A549 treated with AZD2906 at 1 μM for 4 hours (cell line): ENCODE data around the gene TNFRSF12A. TPM values are rescaled to one million over a fixed set of nuclear protein-coding genes. Genes with fewer than 3 reads are reported as not detected.

ENCODE experiments used
- total RNA-seq: library from RNA; stranded (reverse); fragments of 200-300 nt; extraction: Qiagen RNA extraction; gene quantifications from 5 replicates; pipeline ENCODE4 v1.2.3, GENCODE V29; 2022

TNFRSF12A gene, protein sequence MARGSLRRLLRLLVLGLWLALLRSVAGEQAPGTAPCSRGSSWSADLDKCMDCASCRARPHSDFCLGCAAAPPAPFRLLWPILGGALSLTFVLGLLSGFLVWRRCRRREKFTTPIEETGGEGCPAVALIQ
- 400 to 615 TPM (median 501 TPM) in 5 replicates for total RNA-seq

DNA sequence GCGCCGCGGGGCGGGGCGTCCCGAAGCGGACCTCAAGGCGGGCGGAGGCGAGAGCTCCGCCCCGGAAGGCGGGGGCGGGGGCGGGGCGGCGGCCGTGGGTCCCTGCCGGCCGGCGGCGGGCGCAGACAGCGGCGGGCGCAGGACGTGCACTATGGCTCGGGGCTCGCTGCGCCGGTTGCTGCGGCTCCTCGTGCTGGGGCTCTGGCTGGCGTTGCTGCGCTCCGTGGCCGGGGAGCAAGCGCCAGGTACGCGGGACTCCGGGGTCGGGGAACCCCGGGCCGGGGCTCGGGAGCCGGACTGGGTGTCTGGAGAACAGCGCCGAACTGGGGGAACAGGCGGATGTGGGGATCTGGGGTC lies at the start of gene TNFRSF12A:
Gene TNFRSF12A, plus strand, starts transcription at position 122 of the 357 bp plus-strand sequence. Its CDS starts 30 bp downstream, at position 152.

DNA sequence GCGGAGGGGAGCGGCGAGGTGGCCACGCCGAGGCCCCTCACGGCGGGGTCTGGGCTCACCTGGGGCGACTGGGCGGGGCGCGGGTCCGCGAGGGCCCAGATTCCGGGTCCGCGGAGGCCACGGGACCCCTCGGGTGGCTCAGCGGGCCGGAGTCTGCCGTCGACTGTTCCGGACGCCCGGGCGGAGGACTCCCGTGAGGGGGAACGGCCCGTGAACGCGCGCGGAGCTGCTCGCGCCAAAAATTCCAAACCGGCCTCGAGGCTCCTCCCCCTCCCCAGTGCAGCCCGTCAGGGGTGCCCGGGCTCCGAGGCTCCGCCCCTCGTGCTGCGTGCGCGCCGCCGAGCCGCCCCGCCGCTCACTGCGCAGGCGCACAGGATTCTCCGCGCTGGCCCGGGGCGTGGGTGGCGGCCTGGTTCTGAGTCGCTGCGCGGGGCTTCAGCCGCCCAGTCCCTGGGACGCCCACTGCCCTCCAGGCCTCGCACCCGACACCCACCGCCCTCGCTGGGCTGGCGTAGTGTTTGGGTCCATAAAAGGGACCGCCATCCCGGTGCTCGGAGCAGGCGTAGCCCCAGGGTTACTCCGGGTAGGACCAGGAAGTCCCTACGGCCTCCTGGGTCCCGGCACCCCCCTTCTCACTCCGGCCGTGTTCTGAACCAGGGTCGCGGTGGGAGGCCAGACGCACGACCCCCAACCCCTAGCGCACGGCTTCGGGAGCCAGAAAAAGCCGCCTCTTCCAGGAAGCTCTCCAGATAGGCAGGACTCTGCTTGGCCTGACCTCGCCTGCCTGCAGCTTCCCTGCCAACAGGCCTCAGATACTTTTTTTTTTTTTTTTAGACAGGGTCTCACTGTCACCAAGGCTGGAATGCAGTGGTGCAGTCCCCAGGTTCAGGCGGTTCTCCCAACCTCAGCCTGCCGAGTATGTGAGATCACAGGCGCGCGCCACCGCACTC lies 39.7 kb upstream of the TNFRSF12A start, which contains the start of gene PKMYT1:
Gene PKMYT1, minus strand, starts transcription at position 220 of the 950 bp plus-strand sequence. CDS start 789 bp downstream, outside the sequence.

DNA sequence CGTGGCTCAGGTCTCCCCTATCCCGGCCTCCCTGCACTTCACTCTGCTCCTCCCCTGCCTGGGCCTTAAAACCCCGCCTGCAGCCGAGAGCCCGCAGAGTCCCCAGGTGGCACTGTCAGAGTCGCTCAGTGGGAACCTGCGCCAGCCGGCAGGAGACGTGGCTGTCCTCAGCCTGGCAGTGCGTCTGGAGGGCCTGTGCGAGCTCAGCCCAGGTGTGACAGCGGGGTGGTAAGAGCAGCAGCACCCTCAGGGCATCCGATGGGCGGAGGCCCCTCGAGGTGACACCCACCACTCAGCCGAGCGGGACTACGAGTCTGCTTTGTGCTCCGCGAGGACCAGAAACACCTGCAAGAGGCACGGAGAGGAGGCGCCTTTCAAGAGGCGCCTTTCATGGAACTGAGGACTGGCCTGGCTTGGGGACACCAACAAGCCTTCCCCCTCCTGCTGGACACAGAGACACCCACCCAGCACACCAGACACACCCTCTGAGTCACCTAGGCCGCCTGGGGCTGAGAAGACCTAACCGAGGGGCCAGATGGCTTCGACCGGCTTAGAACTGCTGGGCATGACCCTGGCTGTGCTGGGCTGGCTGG lies 7.2 kb upstream of the TNFRSF12A start, which contains the start of gene CLDN9:
Gene CLDN9, plus strand, starts transcription at position 96 of the 593 bp plus-strand sequence. Its CDS starts 440 bp downstream, at position 536.

DNA sequence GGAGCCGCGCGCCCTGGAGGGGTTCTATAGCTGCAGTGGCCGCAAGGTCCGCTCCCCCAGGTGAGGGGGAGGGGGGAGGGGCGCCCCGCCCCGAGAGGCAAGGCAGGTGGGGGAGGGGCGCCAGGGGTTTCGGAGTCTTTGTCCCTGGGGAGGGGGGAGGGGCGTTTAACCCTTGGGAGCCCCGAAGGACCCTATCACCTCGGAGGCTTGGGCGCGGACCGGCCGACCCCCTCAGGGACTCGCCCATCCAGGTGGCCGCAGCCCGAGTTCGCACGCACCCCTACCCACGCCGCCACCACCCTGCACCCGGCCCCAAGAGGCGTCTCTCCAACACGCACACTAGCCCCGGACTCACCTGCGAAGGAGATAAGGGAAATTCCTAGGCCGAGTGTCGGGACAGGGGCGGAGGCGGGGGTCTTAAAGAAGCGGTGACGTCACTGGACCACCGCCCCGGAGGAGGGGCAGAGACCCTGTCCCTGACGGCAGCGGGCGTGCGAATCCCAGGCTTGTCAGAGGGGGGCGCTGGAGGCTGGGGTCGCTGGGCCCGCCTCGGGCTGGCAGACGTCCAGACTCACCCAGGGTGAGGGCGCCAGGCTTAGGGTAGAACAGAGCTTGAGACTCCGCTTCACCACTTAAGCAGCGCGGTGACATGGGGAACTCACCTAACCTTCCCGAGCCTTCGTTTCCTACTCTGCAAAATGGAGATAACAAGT lies 2.2 kb upstream of the TNFRSF12A start, which contains the start of gene CLDN6:
Gene CLDN6, minus strand, starts transcription at position 390 of the 713 bp plus-strand sequence. CDS start 2,162 bp downstream, outside the sequence.

DNA sequence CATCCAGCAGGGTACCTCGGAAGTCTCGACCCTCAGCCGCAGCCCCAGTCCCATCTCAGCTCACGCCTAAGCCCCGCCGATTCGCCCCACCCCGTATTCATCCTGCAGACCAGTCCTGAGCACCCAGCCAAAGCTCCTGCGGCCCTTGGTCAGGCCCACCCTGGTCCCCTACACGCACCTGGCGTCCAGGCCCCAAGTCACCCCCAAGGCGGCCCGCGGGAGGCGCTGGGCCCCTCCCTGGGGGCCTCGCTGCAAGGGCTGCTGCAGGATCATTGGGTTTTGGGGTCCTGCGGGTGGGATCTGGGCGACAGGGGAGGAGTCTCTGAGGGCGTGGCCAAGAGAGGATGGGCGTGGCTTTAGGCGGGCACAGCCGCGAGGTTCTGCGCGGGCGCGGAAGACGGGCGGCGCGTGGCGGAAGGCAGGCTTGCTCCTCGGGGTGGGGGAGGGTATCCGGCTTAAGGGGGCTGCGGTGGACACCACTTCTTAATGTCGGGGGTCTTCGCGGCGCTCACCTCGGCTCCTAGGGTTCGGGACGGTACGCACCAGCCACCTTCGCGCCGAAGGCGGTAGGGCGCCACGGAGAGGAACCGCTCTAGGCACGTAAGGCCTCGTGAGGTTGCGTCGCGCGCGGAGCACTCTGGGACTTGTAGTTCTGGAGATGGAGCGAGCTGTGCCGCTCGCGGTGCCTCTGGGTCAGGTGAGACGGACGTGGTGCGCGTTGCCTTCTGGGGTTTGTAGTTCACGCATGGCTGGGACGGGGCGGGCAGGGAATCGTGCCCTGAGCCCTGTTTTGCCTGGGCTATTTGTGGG lies 3.7 kb downstream of the TNFRSF12A start, which contains the start of the genes HCFC1R1 and THOC6:
Gene HCFC1R1, minus strand, starts transcription at position 274 of the 810 bp plus-strand sequence. Its CDS starts 1 bp downstream, at position 273.
Gene THOC6, plus strand, starts transcription at position 367 of the 810 bp plus-strand sequence. Its CDS starts 292 bp downstream, at position 659.

DNA sequence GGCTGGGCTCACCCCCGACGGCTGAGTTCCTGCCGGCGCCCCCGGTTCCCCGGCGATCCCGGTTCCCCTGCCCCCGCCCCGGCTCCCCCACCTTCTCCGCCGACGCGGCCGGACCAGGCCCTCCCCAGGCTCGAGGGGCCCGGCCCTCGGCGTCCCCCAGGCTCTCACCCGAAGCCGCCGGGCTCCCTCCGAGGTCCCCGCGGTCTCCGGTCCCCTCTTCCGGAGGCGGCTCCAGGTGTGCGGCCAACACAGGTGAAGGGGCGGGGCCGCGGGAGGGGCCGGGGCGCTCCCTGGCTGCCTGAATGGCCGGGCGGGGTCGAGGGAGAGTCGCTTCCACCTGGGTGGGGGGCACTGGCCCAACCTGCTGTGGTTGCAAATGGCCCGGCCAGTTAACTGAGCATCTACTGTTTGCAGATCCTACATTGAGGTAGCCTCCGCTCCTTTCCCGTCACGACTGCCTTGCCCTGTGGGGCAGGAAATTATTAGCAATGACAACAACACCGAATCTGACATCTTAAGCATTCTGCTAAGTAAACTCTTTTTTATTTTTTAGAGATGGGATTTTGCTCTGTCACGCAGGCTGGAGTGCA lies 16.7 kb downstream of the TNFRSF12A start, which contains the start of gene BICDL2:
Gene BICDL2, minus strand, starts transcription at position 219 of the 590 bp plus-strand sequence. CDS start 1,448 bp downstream, outside the sequence.

DNA sequence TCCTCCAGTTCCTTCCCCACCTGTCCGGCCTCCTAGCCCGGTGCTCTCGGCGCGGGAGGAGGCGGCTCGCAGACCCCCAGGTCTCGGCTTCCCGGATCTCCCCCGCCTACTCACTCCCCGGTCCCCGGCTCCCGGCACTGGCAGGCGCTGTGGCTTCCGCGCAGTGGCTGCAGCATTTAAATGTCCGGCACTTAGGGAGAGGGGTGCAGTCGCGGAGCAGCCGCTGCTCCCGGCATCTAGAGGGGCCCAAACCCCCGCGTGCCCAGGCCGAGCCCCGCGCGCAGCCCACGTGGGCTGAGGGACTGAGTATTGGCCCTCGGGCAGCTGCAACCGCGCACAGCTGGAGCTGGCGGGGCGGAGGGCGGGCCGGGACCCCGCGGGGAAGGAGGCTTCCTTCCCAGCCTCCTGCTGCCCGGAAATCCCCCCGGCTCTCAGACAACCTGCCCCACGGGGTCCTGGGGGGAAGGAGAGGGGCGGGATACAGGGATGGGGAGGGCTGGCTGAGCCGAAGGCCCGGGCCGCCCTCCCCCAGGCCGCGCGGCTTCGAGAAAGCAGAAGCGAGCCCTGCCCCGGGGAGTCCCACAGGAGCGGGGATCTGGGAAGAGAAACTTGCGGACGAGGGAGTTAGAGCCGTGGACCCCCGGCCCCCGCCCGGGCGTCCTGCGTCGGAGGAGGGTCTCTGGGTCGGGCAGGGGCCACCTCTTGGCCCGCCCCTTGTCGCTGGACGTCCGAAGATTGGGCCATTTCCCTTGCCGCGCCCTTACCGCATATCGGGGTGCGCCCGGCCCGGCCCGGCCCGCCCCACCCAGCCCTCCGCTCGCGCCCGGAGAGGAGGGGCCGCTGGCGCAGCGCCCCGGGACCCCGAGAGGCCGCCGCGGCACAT lies 25.8 kb downstream of the TNFRSF12A start, which contains the start of gene MMP25:
Gene MMP25, plus strand, starts transcription at position 804 of the 883 bp plus-strand sequence. CDS start 357 bp downstream, outside the sequence.

DNA sequence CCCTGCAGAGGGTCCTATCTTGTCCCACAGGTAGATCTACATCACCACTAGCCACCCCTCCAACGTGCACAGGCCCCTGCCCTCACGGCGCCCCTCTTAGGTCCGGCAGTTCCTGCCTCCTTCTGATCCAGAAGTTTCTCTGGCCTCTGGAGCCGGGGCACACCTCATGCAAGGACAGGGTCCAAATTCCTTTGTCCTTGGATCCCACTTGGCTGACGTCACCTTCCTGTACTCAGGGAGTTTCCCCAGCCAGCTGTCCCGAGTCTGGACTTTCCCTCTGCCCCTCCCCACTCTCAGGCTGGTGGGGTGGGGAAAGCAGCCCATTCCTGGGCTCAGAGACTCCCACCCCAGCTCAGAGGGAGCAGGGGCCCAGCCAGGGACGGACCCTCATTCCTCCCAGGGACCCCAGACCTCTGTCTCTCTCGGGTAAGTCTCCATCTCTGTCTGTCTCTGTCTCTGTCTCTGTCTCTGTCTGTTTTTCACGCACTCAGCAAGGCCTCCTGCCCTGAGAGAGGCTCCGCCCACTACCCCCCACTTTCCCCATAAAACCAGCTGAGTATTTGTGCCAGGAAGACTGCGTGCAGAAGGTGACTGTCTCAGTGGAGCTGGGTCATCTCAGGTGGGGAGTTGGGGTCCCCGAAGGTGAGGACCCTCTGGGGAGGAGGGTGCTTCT lies 45.0 kb downstream of the TNFRSF12A start, which contains the start of gene IL32:
Gene IL32, plus strand, starts transcription at position 572 of the 673 bp plus-strand sequence. CDS start 172 bp downstream, outside the sequence.

Other genes with a start within 250 kb of the TNFRSF12A start
- 453 to 554 TPM (median 517 TPM) in 5 replicates for gene ELOB, start 243.1 kb upstream of the TNFRSF12A start, total RNA-seq
- gene PRSS33, start 232.8 kb upstream of the TNFRSF12A start, total RNA-seq: 0.05 to 0.06 TPM in 2 of 5 replicates, not detected in the others
- gene PRSS41, start 221.9 kb upstream of the TNFRSF12A start, total RNA-seq: not detected in 5 replicates
- gene PRSS21, start 203.1 kb upstream of the TNFRSF12A start, total RNA-seq: 0.11 to 0.28 TPM (median 0.14 TPM) in 5 replicates
- gene ZG16B, start 190.1 kb upstream of the TNFRSF12A start, total RNA-seq: 0.37 to 0.96 TPM (median 0.92 TPM) in 5 replicates
- 0.50 to 0.98 TPM (median 0.78 TPM) in 5 replicates for gene PRSS22, start 162.2 kb upstream of the TNFRSF12A start, total RNA-seq
- 44.5 to 53.1 TPM (median 50.0 TPM) in 5 replicates for gene FLYWCH2, start 137.2 kb upstream of the TNFRSF12A start, total RNA-seq
- 17.2 to 24.4 TPM (median 23.8 TPM) in 5 replicates for gene FLYWCH1, start 108.4 kb upstream of the TNFRSF12A start, total RNA-seq
- gene KREMEN2, start 56.1 kb upstream of the TNFRSF12A start, total RNA-seq: 1.4 to 2.0 TPM (median 1.8 TPM) in 5 replicates
- gene PAQR4, start 51.0 kb upstream of the TNFRSF12A start, total RNA-seq: 34.7 to 46.3 TPM (median 44.9 TPM) in 5 replicates
- 67.8 to 94.9 TPM (median 91.6 TPM) in 5 replicates for gene PKMYT1, start 39.9 kb upstream of the TNFRSF12A start, total RNA-seq
- gene CLDN9, start 7.4 kb upstream of the TNFRSF12A start, total RNA-seq: 0.25 to 0.37 TPM (median 0.31 TPM) in 5 replicates
- gene CLDN6, start 2.2 kb upstream of the TNFRSF12A start, total RNA-seq: 0.18 to 0.44 TPM (median 0.29 TPM) in 5 replicates
- 208 to 263 TPM (median 244 TPM) in 5 replicates for gene HCFC1R1, start 3.6 kb downstream of the TNFRSF12A start, total RNA-seq
- gene THOC6, start 3.7 kb downstream of the TNFRSF12A start, total RNA-seq: 25.1 to 35.5 TPM (median 32.7 TPM) in 5 replicates
- gene BICDL2, start 16.6 kb downstream of the TNFRSF12A start, total RNA-seq: not detected in 5 replicates
- gene MMP25, start 26.2 kb downstream of the TNFRSF12A start, total RNA-seq: 0.89 to 1.4 TPM (median 1.3 TPM) in 5 replicates
- 23.0 to 37.5 TPM (median 30.1 TPM) in 5 replicates for gene IL32, start 45.3 kb downstream of the TNFRSF12A start, total RNA-seq
- 0.03 to 0.05 TPM in 2 of 5 replicates, not detected in the others for gene ZSCAN10, start 78.9 kb downstream of the TNFRSF12A start, total RNA-seq
- gene ZNF205, start 92.2 kb downstream of the TNFRSF12A start, total RNA-seq: 11.6 to 15.6 TPM (median 14.9 TPM) in 5 replicates
- gene ZNF213, start 114.7 kb downstream of the TNFRSF12A start, total RNA-seq: 9.7 to 13.1 TPM (median 12.8 TPM) in 5 replicates
- 0.13 to 0.59 TPM (median 0.21 TPM) in 5 replicates for gene OR1F1, start 167.8 kb downstream of the TNFRSF12A start, total RNA-seq
- gene ZNF200, start 214.8 kb downstream of the TNFRSF12A start, total RNA-seq: 7.1 to 10.0 TPM (median 7.6 TPM) in 5 replicates
- gene MEFV, start 236.3 kb downstream of the TNFRSF12A start, total RNA-seq: 0.02 to 0.05 TPM (median 0.02 TPM) in 3 of 5 replicates, not detected in the others